ENCODE results near the gene GASK1B.

The GASK1B gene

DNA sequence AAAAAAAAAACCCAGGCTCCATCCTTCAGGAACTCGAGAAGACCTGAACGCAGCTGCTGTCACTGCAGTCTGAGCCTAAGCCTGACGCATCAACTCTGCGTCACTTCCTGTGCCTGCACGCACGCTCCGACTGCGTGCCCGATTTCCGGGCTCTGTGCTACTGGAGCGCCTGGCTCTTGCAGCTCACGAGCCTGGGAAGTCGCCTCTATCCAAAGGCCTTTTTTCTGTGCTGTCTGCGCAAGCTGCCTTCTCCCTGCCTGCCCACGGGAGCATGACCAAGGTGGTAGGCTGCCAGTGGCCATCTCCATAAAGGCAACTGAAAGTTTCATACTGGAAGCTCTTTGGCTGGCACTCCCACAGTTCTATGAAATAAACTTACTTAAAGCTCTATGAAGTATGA lies 9.9 kb upstream of the GASK1B start:
- no peak for DNase-seq

DNA sequence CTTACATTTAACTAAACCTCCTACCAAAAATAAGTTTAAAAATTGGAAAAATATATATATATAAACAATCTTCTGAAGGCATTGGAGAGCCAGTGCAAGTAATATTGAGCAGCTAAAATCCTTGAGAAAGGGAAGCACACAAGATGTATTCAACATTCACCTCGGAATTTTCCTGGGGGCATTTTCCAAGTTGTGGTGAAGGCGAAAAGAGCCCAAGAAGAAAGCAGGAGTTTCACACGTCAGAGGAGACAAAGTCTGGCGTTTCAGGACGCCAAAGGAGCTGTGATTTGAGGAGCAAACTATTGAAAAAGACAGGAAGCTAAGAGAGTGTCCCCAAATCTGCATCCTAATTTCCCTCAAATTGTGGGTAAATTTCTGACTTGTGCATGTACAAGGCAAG lies 9.1 kb upstream of the GASK1B start:
- no peak for DNase-seq

GRCh38 chr4:158179465-158179864 lies 6.6 kb upstream of the GASK1B start:
- DNase-seq: no peak

- DNase-seq: no peak
Measured at GRCh38 chr4:158176776-158177175, 4.0 kb upstream of the GASK1B start.

GRCh38 chr4:158176108-158176507 lies 3.3 kb upstream of the GASK1B start:
- DNase-seq: no peak

DNA sequence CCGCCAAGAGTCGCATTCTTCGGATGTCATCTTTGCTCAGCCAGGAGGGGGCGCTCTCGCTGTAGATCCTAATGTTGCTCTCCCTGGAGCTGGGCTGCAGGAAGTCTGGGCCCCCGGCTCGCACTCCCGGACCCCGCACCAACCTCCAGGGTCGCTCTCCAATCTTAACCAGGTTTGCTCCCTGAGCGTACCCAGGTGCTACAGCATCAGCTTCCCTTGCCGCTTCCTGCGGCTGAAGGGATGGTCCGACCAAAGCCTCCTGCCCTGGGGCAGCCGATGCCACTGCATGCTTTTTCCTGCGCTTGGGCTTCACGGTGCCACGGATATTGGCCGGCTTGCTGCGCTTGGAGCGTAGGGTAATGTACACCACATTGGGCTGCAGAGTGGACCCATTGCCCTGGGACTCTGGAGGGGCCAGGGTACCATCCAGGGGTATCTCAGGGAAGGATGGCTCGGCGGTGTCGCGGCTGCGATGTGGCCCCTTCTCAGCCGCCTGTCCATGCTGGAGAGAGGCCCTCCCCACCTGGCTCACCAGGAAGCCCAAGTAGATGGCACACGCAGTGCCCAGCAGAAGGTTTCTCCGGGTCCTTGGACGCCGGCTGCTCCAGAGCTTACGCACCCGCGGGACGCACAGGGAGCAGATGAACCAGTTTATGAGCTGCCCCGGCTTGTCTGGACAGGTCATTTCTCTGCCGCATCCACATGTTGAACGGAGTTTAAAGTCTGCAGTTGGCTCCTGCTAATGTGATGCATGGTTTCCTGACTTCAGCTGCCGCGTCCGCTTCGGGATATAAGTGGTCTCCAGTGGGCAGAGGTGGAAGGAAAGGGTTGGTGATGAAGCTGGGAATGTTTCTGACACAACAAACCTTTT lies 1.9 kb downstream of the GASK1B start:
- no peak for DNase-seq

GRCh38 chr4:158169931-158170690 lies 2.7 kb downstream of the GASK1B start:
- DNase-seq: no peak

GRCh38 chr4:158169506-158169905 lies 3.3 kb downstream of the GASK1B start:
- no peak for DNase-seq

DNA sequence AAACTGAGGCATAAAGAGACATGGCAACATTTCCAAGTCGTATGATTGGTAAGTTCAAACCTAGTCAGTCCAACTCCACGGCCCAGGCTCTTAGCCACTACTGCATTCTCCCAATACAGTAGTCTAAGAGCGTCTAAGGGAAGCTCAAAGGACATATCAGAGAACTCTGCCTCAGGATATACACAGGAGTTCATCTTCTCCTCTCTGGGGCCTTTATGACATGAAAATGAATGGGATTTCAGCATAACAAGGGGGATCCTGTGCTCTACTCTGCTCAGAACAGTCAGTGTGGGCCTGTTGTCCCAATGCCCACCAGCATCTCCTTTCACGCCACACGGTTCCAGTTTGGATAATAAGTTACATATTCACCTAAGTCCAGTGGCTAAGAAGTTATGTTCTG lies 4.2 kb downstream of the GASK1B start:
- DNase-seq: no peak

- DNase-seq: no peak
Measured at GRCh38 chr4:158166701-158167100, 6.1 kb downstream of the GASK1B start.

- DNase-seq: no peak
Measured at GRCh38 chr4:158164768-158165213, 8.0 kb downstream of the GASK1B start.

DNA sequence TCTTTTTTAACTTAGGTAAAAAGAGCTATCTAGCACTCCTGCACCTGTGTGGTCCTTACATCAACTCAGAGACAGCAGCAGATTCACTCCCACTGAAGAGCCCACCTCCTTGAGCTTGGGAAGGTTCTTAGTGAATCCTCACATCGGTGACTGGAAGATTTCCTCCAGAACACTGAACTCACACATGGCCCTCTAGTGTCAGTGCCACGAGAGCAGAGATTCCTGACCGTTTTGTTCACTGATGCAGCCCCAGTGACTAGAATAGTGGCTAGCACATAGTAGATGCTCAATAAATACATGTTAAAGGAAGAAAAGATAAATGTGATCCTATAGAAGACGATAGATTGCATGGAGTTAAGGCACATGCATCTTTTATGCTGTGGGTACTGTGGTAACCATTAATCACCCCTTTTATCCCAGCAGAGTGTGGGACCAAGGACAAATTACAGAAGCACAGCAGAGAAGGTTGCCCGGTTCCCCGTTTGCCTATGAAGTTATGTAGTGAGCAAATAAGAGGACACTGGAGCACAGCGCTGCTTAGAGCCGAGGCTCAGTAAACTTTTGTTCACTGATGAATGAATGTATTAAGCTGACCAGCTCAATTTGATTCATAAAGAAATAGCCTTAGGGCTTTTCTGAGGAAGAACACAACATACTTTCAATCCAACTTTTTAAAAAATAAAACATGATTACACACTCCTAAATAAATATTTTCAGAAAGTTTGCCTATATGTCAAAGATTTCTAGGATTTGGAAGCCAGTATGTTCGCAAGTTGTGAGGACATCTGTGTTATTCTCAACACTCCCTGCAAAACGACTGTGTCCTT lies 8.7 kb downstream of the GASK1B start:
- no peak for DNase-seq

DNA sequence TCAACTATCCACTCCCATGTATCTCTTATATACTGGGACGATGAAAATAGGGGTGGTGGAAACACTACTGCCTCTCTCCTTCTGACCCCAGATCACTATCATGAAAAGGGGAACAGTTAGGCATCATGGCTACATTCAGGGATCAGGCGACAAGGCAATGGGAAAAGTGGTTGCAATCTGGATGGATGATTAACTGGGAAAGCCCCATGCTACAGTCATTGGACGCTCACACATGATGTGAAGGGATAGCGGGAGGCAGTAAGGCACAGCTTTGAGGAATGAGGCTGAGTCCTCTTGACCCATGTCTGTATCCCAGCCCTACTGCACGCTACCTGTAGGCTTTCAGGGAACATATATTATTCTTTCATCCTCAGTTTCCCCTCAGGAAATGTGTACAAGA lies 10.2 kb downstream of the GASK1B start:
- no peak for DNase-seq

DNA sequence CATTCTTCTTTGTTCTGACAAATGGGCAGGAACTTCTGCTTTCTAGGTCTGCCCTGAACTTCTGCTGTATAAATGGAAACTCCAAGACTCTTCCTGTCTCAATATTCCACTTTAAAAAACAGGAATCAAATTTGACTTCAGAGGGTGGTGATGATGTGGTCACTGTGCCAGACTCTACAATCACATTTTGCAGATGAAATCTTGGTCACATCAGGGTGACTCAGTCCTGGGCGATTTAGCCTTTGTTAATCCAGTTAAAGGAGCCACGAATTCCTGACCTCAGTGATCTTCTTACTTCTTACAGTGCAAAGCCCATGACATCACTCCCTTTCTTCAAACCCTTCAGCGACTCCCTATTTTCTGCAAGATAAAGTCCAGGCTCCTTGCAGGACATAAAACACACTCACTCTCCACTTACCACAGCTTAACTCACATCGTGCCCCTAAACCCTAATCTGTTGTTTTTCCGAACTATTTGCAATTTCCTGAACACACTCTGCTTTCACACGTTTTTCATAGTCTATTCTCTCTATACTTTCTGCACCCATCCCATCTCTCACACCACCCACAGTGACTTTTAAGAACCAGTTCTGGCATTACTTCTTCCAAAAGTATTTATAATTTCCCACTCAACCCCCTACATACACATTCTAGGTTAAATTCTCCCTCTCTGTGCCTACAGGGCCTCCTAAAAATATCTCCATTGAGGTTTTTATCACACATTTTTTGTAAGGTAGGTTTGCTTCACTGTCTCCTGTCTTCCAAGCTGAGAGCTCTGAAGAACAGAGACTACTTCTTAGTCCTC lies 11.1 kb downstream of the GASK1B start:
- DNase-seq: no peak

- DNase-seq: no peak
Measured at GRCh38 chr4:158159718-158160094, 13.1 kb downstream of the GASK1B start.

- peak in 1 of 5 experiments; percentile 36 for DNase-seq
Measured at GRCh38 chr4:158159054-158159717, 13.6 kb downstream of the GASK1B start.

GRCh38 chr4:158157412-158157811 lies 15.4 kb downstream of the GASK1B start:
- no peak for DNase-seq

GRCh38 chr4:158155656-158156356 lies 17.0 kb downstream of the GASK1B start:
- no peak for DNase-seq

DNA sequence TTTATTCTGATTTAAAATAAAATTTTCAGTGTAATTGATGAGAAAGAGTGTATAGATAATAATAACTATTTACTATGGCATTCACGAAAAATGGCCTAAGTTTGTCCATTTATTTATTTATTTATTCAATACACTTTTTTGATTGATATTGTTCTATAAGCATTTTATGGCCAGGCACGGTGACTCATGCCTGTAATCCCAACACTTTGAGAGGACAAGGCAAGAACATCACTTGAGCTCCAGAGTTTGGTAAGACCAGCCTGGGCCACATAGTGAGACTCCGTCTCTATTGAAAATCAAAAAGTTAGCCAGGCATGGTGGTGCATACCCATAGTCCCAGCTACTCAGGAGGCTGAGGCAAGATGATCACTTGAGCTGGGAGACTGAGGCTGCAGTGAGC lies 25.7 kb downstream of the GASK1B start:
- DNase-seq: no peak

GRCh38 chr4:158146736-158147135 lies 26.1 kb downstream of the GASK1B start:
- DNase-seq: no peak

- no peak for DNase-seq
Measured at GRCh38 chr4:158139086-158139485, 33.7 kb downstream of the GASK1B start.
